ENCODE measurements around the gene SLCO1B3.

SLCO1B3 gene

DNA sequence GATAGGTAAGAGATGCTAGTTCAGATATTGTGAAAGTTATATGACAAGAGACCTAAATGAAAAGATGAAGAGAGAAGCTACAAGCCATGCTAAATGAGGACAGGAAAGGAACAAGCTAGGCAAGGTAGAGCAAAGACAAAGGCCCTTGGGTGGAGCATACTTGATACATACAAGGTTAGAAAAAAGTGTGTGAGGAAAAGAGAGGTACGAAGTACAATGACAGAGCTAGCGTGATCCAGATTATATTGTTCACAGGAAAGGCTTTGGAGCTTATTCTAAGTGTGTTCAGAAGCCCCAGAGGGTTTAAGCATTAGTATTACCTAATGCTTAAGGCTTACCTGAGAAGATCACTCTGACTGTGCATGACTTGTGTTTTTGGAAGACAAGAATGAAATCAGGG, 75.0 kb downstream of the SLCO1B3 start:
- Histone ChIP-seq H3K27ac (ENCODE audit: low read length) (no peak overlapping the region), H3K4me2 (ENCODE audit: insufficient read depth, low read length) (no peak overlapping the region)

GRCh38 chr12:20917269-20917668, 106.8 kb downstream of the SLCO1B3 start:
- Histone ChIP-seq H4K20me1 (ENCODE audit: insufficient read depth, low read length) (no peaks in the 10 kb centered on the region), H2AFZ (ENCODE audit: low read depth, low read length) (no peak overlapping the region), H3K36me3 (ENCODE audit: insufficient read depth, low read length) (no peaks in the 10 kb centered on the region), H3K4me3 (ENCODE audit: low read depth in 1 of 2, low read length in 2 of 2) (no peak overlapping the region), H3K4me1 (ENCODE audit: insufficient read depth, low read length) (no peaks in the 10 kb centered on the region), H3K27ac (ENCODE audit: low read length) (no peak overlapping the region), H3K9ac (ENCODE audit: low read depth, low read length) (no peak overlapping the region), H3K4me2 (ENCODE audit: insufficient read depth, low read length) (no peak overlapping the region), H3K79me2 (ENCODE audit: insufficient read depth, low read length) (no peaks in the 10 kb centered on the region), H3K9me3 (ENCODE audit: insufficient read depth, low read length, severe bottlenecking) (no peaks in the 10 kb centered on the region), H3K27me3 (ENCODE audit: insufficient read depth, low read length, poor library complexity) (no peaks in the 10 kb centered on the region)
- no peak for TF ChIP-seq EZH2 (IDR thresholded peaks at IDR 0.05; ENCODE audit: borderline replicate concordance, low read depth, low read length, severe bottlenecking)
- ATAC-seq (ENCODE audit: insufficient read depth, low read depth) (no peak), DNase-seq (no peak)

More for the DNA sequence above, 75.0 kb downstream of the SLCO1B3 start:
- DNase-seq (no peak), ATAC-seq (ENCODE audit: insufficient read depth, low read depth) (no peak)
- H2AFZ ChIP-seq (ENCODE audit: low read depth, low read length): no peak overlapping the region
- no peaks in the 10 kb centered on the region for H4K20me1 ChIP-seq (ENCODE audit: insufficient read depth, low read length)
- H3K79me2 ChIP-seq (ENCODE audit: insufficient read depth, low read length): no peaks in the 10 kb centered on the region
- no peaks in the 10 kb centered on the region for H3K36me3 ChIP-seq (ENCODE audit: insufficient read depth, low read length)
- H3K9ac ChIP-seq (ENCODE audit: low read depth, low read length): no peak overlapping the region
- TF ChIP-seq, protein P1, sequence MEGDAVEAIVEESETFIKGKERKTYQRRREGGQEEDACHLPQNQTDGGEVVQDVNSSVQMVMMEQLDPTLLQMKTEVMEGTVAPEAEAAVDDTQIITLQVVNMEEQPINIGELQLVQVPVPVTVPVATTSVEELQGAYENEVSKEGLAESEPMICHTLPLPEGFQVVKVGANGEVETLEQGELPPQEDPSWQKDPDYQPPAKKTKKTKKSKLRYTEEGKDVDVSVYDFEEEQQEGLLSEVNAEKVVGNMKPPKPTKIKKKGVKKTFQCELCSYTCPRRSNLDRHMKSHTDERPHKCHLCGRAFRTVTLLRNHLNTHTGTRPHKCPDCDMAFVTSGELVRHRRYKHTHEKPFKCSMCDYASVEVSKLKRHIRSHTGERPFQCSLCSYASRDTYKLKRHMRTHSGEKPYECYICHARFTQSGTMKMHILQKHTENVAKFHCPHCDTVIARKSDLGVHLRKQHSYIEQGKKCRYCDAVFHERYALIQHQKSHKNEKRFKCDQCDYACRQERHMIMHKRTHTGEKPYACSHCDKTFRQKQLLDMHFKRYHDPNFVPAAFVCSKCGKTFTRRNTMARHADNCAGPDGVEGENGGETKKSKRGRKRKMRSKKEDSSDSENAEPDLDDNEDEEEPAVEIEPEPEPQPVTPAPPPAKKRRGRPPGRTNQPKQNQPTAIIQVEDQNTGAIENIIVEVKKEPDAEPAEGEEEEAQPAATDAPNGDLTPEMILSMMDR (IDR thresholded peaks at IDR 0.05; ENCODE audit: borderline replicate concordance, extremely low read depth, low read length, poor library complexity, severe bottlenecking): no peak
- TF ChIP-seq EZH2 (IDR thresholded peaks at IDR 0.05; ENCODE audit: borderline replicate concordance, low read depth, low read length, severe bottlenecking): no peak
- H3K9me3 ChIP-seq (ENCODE audit: insufficient read depth, low read length, severe bottlenecking): no peaks in the 10 kb centered on the region
- H3K27me3 ChIP-seq (ENCODE audit: insufficient read depth, low read length, poor library complexity): no peaks in the 10 kb centered on the region
- H3K4me3 ChIP-seq (ENCODE audit: low read depth in 1 of 2, low read length in 2 of 2): no peak overlapping the region
- no peaks in the 10 kb centered on the region for H3K4me1 ChIP-seq (ENCODE audit: insufficient read depth, low read length)

DNA sequence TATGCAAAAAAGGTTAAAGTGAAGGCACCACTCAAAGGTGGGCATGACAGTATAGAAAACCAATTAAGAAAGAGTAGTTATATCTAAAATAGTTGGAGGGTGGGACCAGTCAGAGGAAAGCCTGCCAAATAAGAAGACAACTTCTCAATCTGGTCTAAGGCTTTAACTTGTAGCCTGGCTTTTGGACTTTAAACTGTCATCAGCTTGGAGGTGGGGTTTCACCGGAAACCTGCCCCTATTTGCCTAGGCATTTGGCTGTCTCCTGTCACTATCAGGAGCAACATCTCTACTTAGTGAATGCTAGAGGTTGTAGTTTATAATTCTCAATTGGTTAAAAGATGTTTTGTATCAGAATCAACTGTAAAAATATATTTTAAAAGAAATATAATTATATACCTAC, 107.3 kb downstream of the SLCO1B3 start:
- TF ChIP-seq EZH2 (IDR thresholded peaks at IDR 0.05; ENCODE audit: borderline replicate concordance, low read depth, low read length, severe bottlenecking): no peak
- TF ChIP-seq, protein P1 (IDR thresholded peaks at IDR 0.05; ENCODE audit: borderline replicate concordance, extremely low read depth, low read length, poor library complexity, severe bottlenecking): no peak
- H2AFZ ChIP-seq (ENCODE audit: low read depth, low read length): no peak overlapping the region
- no peak for DNase-seq

DNA sequence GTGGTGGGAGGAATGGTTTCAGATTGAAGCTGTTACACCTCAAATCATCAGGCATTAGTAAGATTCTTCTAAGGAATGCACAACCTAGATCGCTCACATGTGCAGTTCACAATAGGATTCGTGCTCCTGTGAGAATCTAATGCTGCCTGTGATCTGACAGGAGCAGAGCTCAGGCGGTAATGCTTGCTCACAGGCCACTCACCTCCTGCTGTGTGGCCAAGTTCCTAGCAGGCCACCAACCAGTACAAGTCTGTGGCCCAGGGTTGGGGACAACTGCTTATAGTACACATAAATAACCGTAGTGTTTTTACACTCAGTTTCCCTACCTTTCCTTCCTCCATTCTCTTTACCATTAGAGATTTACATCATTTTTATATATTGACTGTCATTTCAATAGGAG, 121.4 kb downstream of the SLCO1B3 start:
- ATAC-seq (ENCODE audit: insufficient read depth, low read depth): no peak
- H3K4me3 ChIP-seq (ENCODE audit: low read depth in 1 of 2, low read length in 2 of 2): no peak overlapping the region
- no peak overlapping the region for H3K27ac ChIP-seq (ENCODE audit: low read length)
- no peaks in the 10 kb centered on the region for H4K20me1 ChIP-seq (ENCODE audit: insufficient read depth, low read length)
- H3K36me3 ChIP-seq (ENCODE audit: insufficient read depth, low read length): no peaks in the 10 kb centered on the region
- no peak overlapping the region for H2AFZ ChIP-seq (ENCODE audit: low read depth, low read length)
- no peak overlapping the region for H3K9ac ChIP-seq (ENCODE audit: low read depth, low read length)
- H3K79me2 ChIP-seq (ENCODE audit: insufficient read depth, low read length): no peaks in the 10 kb centered on the region
- H3K4me1 ChIP-seq (ENCODE audit: insufficient read depth, low read length): no peaks in the 10 kb centered on the region
- H3K9me3 ChIP-seq (ENCODE audit: insufficient read depth, low read length, severe bottlenecking): no peaks in the 10 kb centered on the region
- H3K27me3 ChIP-seq (ENCODE audit: insufficient read depth, low read length, poor library complexity): no peaks in the 10 kb centered on the region
- TF ChIP-seq, protein P1 (IDR thresholded peaks at IDR 0.05; ENCODE audit: borderline replicate concordance, extremely low read depth, low read length, poor library complexity, severe bottlenecking): no peak
- no peak overlapping the region for H3K4me2 ChIP-seq (ENCODE audit: insufficient read depth, low read length)
- DNase-seq: no peak

More for the DNA sequence above, 107.3 kb downstream of the SLCO1B3 start:
- no peaks in the 10 kb centered on the region for H3K36me3 ChIP-seq (ENCODE audit: insufficient read depth, low read length)
- no peak for ATAC-seq (ENCODE audit: insufficient read depth, low read depth)
- H4K20me1 ChIP-seq (ENCODE audit: insufficient read depth, low read length): no peaks in the 10 kb centered on the region
- H3K27ac ChIP-seq (ENCODE audit: low read length): no peak overlapping the region
- no peaks in the 10 kb centered on the region for H3K79me2 ChIP-seq (ENCODE audit: insufficient read depth, low read length)
- H3K4me1 ChIP-seq (ENCODE audit: insufficient read depth, low read length): no peaks in the 10 kb centered on the region
- no peak overlapping the region for H3K9ac ChIP-seq (ENCODE audit: low read depth, low read length)
- H3K4me3 ChIP-seq (ENCODE audit: low read depth in 1 of 2, low read length in 2 of 2): no peak overlapping the region
- H3K27me3 ChIP-seq (ENCODE audit: insufficient read depth, low read length, poor library complexity): no peaks in the 10 kb centered on the region
- no peak overlapping the region for H3K4me2 ChIP-seq (ENCODE audit: insufficient read depth, low read length)
- H3K9me3 ChIP-seq (ENCODE audit: insufficient read depth, low read length, severe bottlenecking): no peaks in the 10 kb centered on the region
